Left hindlimb (tissue), 1 donor: Measurements from ENCODE around the gene MRPS11.
"Not testable (repeated sequence)": the region's sequence is repeated elsewhere in the genome, so short reads cannot be mapped to it uniquely, and the experiment has no call there.

ENCODE experiments used
- DNase-seq: peaks from one replicate; pipeline ENCODE4 v3.0.0-alpha.2; 2018

MRPS11 gene

GRCh38 chr15:88467073-88467934, at the start of gene MRPS11, which contains the start of gene MRPL46:
MRPS11 (plus strand) TSS chr15:88467708; CDS start chr15:88467718, 10 bp downstream.
MRPL46 (minus strand) TSS chr15:88467388; CDS start chr15:88467377, 11 bp downstream.
- DNase-seq: peak; percentile 90

- DNase-seq: no peak
Observed at GRCh38 chr15:88419830-88420229, 47.7 kb upstream of the MRPS11 start.

- no peak for DNase-seq
Observed at GRCh38 chr15:88423331-88423730, 44.2 kb upstream of the MRPS11 start.

- DNase-seq: no peak
Observed at GRCh38 chr15:88426304-88426703, 41.2 kb upstream of the MRPS11 start.

- DNase-seq: no peak
Observed at GRCh38 chr15:88428053-88428452, 39.5 kb upstream of the MRPS11 start.

- no peak for DNase-seq
Observed at GRCh38 chr15:88428805-88429605, 38.5 kb upstream of the MRPS11 start.

GRCh38 chr15:88430051-88430450, 37.5 kb upstream of the MRPS11 start:
- DNase-seq: no peak

GRCh38 chr15:88431441-88431840, 36.1 kb upstream of the MRPS11 start:
- DNase-seq: no peak

DNA sequence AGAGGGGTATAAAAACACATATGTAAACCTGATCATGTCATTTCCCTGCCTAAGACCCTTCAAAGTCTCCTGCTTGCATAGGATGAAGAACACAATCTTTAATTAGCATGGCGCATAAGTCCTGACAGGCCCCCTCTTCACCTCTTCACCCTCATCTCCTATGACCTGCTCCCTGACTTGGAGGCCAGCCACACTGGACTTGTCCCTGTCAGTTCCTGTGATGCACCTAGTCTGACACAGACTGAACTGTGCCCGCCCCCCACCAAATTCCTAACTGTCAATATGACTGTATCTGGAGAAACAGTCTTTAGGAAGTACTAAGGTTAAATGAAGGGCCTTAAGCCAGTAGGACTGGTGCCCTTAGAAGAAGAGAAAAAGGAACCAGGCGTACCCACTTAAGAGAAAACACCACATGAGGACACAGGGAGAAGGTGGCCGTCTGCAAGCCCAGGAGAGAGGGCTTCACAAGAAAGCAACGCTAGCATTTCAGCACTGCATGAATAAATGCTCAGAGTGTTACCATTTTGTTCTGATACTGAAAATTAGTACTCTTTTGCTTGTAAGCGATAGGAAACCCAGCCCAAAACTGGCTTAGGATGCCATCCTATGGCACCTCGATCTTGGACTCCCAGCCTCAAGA, 34.3 kb upstream of the MRPS11 start:
- no peak for DNase-seq

GRCh38 chr15:88434106-88434505, 33.4 kb upstream of the MRPS11 start:
- not testable (repeated sequence) for DNase-seq

GRCh38 chr15:88438181-88438580, 29.3 kb upstream of the MRPS11 start:
- DNase-seq: no peak

GRCh38 chr15:88440021-88440420, 27.5 kb upstream of the MRPS11 start:
- no peak for DNase-seq

DNA sequence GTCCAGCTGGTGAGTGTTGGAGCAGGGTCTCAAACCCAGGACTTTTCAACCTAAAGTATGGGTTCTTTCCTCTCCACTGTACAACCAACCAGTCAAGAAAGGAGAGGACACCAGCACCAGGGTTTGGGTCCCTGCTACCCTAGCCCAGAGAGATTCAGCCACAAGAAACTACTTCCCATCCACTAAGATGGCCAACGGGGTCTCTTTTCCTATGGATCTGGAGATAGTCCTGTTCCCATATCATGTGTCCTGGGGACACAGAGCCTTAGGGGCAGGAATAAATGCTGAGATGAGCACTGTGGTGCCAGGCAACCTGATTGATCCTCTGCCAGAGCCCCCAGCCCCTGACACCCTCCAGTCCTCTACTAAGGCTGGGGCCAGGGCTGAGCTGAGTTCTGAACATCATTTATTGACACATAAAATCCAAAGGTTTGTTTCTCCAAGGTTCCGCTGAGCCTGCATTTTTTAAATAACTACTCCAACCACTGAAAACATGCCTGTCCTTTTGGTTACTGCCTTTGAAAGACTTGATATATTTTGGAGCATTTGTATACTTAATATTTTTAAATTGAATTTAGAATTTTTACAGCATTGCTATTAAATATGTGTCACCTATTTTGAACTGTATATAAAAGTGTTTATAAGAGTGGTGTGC, 26.3 kb upstream of the MRPS11 start:
- no peak for DNase-seq

- DNase-seq: no peak
Observed at GRCh38 chr15:88447206-88447605, 20.3 kb upstream of the MRPS11 start.

GRCh38 chr15:88447741-88448140, 19.8 kb upstream of the MRPS11 start:
- no peak for DNase-seq

GRCh38 chr15:88448991-88449461, 18.5 kb upstream of the MRPS11 start:
- DNase-seq: no peak

DNA sequence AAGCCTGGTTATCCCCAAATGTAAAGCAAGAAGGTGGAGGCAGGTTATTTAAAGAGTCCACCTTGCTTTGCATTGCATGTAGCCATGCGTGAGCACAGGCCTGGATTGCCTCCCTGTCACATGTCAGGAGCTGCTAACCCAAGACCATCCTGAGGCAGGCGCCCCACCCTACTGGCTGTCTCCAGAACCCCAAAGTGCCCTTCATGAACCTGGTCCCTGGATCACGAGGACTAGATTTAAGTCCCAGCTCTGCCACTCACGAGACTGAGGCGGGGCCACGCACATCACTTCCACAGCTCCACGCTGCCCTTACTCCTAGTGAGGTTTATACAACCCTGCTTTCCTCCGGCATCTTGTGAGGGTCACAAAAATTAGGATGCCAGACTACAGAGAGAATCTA, 17.9 kb upstream of the MRPS11 start:
- DNase-seq: no peak

- peak; percentile 60 for DNase-seq
Observed at GRCh38 chr15:88450125-88450798, 17.2 kb upstream of the MRPS11 start.

- DNase-seq: no peak
Observed at GRCh38 chr15:88453651-88454050, 13.9 kb upstream of the MRPS11 start.

DNA sequence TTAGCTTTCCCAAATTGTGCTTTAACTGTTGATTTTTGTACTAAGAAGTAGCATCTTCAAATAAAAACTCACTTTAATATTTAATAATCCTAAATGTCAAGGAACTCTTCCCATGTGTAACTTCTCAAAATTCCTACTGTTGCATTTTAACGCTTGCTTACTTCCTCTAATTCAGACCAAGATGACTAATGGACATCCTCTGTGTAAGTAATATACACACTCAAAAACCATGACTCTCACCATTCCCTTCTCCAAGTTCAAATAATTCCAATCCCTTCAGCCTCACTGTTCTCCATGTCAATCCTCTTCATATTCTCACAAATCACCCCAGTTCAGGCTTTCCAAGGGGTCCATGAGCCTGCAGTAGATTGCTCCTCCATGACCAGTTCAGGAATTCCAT, 13.3 kb upstream of the MRPS11 start:
- no peak for DNase-seq

DNA sequence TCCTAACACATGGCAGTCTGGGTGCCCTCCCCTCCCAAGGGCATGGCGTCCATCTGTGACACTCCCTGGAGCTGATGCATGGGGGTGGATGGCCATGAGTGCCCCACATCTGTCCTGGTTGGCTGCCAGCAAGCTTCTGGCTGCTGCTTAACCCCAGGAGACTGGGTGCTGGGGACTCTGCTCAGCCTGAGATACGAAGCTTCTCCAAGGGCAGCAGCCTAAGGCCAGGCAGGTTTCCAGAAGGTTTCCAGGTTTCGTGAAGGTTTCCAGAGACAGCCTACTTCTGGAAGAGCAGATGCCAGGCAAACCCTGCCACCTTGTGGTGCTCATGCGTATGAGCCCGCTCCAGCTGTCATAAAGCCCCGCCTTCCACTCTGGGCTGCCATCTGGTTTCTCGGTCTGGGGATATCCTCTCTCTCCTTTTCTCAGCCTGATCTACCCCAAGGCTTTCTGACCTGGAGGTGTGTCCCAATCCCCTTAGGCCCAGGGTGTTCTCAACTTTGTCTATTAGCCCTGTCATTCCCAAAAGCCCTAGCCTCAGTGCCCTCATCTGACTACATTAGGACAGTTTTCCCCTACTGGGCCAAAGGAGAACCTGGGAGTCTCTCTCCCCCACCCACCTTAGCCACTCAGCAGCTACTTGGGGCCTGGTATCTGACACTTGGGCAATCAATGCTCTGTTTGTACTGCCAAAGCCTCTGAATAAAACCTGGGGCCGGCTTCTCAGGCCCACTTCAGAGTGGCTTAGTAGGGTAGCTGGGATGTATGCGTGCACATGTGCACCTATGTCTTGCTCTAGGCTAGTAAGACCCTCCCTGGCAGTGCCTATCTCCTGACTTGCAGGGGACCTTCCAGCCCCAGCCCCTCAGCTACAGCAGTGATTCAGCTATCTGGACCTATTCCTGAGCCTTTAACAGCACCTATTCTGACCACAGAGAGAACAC, 12.4 kb upstream of the MRPS11 start:
- peak; percentile 69 for DNase-seq
